Lower leg skin (tissue), 3 donors: ENCODE measurements around the gene SHKBP1.

Experiments
- POLR2A ChIP-seq, 2 donors: fragments of 450-650 bp; IDR thresholded peaks; one replicate each; pipeline ENCODE4 v1.6.1; 2016 to 2017; ENCODE audit warnings: antibody characterized with exemption in 2 of 2, mild to moderate bottlenecking in 1 of 2, moderate library complexity in 1 of 2
- TF ChIP-seq, protein P1 (sequence below), 3 donors: fragments of 450-650 bp; IDR thresholded peaks; one replicate each; pipeline ENCODE4 v1.5.1; 2016; ENCODE audit warnings: antibody characterized with exemption in 3 of 3, mild to moderate bottlenecking in 3 of 3, moderate library complexity in 2 of 3

DNA sequence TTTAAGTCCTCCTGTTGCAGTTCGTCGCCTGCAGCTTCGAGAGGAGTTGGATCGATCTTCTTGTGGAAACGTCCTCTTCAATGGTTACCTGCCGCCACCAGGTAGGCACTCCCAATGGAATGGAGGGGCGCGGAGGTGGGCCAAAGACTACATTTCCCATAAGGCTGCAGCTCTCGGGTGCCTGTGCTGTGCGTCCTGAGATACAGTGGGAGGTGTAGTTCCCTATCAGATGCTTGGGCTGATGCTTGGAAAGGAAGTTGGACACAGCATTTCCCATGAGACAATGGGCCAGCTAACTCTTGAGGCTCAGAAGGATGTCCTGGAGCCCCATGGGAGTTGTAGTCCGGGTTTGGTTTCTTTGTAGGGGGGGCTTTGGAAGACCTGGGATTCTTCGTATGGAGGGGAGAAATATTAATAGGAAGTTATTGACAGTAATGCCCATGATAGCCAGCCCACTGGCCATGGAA is 1.8 kb downstream of the SHKBP1 start:
- TF ChIP-seq, protein P1, sequence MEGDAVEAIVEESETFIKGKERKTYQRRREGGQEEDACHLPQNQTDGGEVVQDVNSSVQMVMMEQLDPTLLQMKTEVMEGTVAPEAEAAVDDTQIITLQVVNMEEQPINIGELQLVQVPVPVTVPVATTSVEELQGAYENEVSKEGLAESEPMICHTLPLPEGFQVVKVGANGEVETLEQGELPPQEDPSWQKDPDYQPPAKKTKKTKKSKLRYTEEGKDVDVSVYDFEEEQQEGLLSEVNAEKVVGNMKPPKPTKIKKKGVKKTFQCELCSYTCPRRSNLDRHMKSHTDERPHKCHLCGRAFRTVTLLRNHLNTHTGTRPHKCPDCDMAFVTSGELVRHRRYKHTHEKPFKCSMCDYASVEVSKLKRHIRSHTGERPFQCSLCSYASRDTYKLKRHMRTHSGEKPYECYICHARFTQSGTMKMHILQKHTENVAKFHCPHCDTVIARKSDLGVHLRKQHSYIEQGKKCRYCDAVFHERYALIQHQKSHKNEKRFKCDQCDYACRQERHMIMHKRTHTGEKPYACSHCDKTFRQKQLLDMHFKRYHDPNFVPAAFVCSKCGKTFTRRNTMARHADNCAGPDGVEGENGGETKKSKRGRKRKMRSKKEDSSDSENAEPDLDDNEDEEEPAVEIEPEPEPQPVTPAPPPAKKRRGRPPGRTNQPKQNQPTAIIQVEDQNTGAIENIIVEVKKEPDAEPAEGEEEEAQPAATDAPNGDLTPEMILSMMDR (IDR thresholded peaks at IDR 0.05) = no peak
- TF ChIP-seq POLR2A (IDR thresholded peaks at IDR 0.05) = no peak
